K562 (cell line): ENCODE data around the gene MEIKIN. TPM values are rescaled to one million over a fixed set of nuclear protein-coding genes. Genes with fewer than 3 reads are reported as not detected.

Experiments used
- ATAC-seq: fragments of 200-7000 bp; cut with Tn5 transposase; 3 replicates; pipeline ENCODE4 v1.9.1; 2020; ENCODE audit warnings: moderate library complexity
- BruUV-seq: library from RNA; stranded (reverse); fragments of 400-500 nt; replicated peaks from 2 replicates; lab custom pipeline; 2021; lab: Mats Ljungman, UMichigan
- CTCF ChIA-PET: fragments of 300-600 bp; formaldehyde crosslinking; extraction: SDS; loops from one replicate; lab custom pipeline; 2021; ENCODE audit warnings: low intra/inter-chr PET ratio; lab: Yijun Ruan, JAX
- POLR2A ChIA-PET: fragments of 300-600, 350-650 bp; sonication (Branson Sonifier 250); formaldehyde crosslinking; extraction: SDS; loops from one replicate; lab custom pipeline; 2021; ENCODE audit warnings: antibody characterized with exemption, inconsistent platforms; lab: Yijun Ruan, JAX
- DNase-seq, 4 experiments: peaks; one replicate each; pipeline versions ENCODE4 v3.0.0 to v3.0.0-alpha.2; 2011 to 2018; ENCODE audit warnings: low spot score in 3 of 4, mixed read lengths in 3 of 4; ENCODE audit errors: extremely low read depth in 1 of 4
- FAIRE-seq: peaks from 2 replicates; lab custom pipeline; 2011; peaks lifted over from hg19 to GRCh38; lab: Jason Lieb, UNC
- H2AFZ ChIP-seq: 2 replicates; pipeline ENCODE4 v1.6.0; 2011; ENCODE audit warnings: low read depth, low read length, control low read depth, inconsistent platforms
- H3K27ac ChIP-seq: fragments of 200-600 bp; 3 replicates; pipeline ENCODE4 v1.8.0; 2011; ENCODE audit warnings: low read depth, mild to moderate bottlenecking, control low read depth, inconsistent platforms, low read length, moderate library complexity, mixed read lengths; ENCODE audit errors: extremely low read depth
- H3K27me3 ChIP-seq, 2 experiments: fragments of 300-600 bp in 1 of 2; 2 replicates in 1 of 2; 3 replicates in 1 of 2; pipeline versions ENCODE4 v1.6.0 to v1.8.0; 2011; ENCODE audit warnings: inconsistent platforms in 2 of 2, low read length in 2 of 2, mild to moderate bottlenecking in 1 of 2, mixed read lengths in 1 of 2, moderate library complexity in 1 of 2; ENCODE audit not compliant: control insufficient read depth in 2 of 2, insufficient read depth in 2 of 2
- H3K36me3 ChIP-seq: fragments of 300-600 bp; 3 replicates; pipeline ENCODE4 v1.8.0; 2011; ENCODE audit warnings: mild to moderate bottlenecking, low read length, inconsistent platforms; ENCODE audit not compliant: control insufficient read depth, insufficient read depth
- H3K4me1 ChIP-seq, 2 experiments: fragments of 200-600 bp in 1 of 2; replicated peaks in 1 of 2; 2 replicates in 1 of 2; 3 replicates in 1 of 2; pipeline versions ENCODE4 v1.5.1 to v1.8.0; 2011; ENCODE audit warnings: inconsistent platforms in 2 of 2, low read length in 2 of 2, mild to moderate bottlenecking in 1 of 2, mixed read lengths in 1 of 2, moderate library complexity in 1 of 2; ENCODE audit not compliant: control insufficient read depth in 2 of 2, insufficient read depth in 2 of 2
- H3K4me2 ChIP-seq: 2 replicates; pipeline ENCODE4 v1.6.1; 2011; ENCODE audit warnings: low read length, control low read depth, inconsistent platforms, mixed read lengths; ENCODE audit not compliant: insufficient read depth
- H3K4me3 ChIP-seq: fragments of 200-600 bp; sonication (generic), shearing (Covaris generic); 2 replicates; pipeline ENCODE4 v1.5.1; 2016; ENCODE audit warnings: control low read depth, inconsistent platforms
- H3K79me2 ChIP-seq: fragments of 200-600 bp; 3 replicates; pipeline ENCODE4 v1.8.0; 2011; ENCODE audit warnings: low read length, inconsistent platforms; ENCODE audit not compliant: control insufficient read depth, insufficient read depth
- H3K9ac ChIP-seq, 2 experiments: 2 replicates each; pipeline versions ENCODE4 v1.6.0 to v1.6.1; 2011; ENCODE audit warnings: low read depth in 2 of 2, low read length in 2 of 2, control low read depth in 1 of 2, inconsistent platforms in 1 of 2, mild to moderate bottlenecking in 1 of 2, mixed read lengths in 1 of 2; ENCODE audit not compliant: insufficient read depth in 1 of 2
- H3K9me1 ChIP-seq: one replicate; pipeline ENCODE4 v1.6.0; 2011; ENCODE audit warnings: inconsistent platforms, mild to moderate bottlenecking, low read length, moderate library complexity; ENCODE audit not compliant: control insufficient read depth, insufficient read depth
- H3K9me3 ChIP-seq: replicated peaks from 2 replicates; pipeline ENCODE4 v1.5.1; 2011; ENCODE audit warnings: low read depth, low read length, inconsistent platforms; ENCODE audit not compliant: control insufficient read depth, insufficient read depth
- H4K20me1 ChIP-seq: replicated peaks from 2 replicates; pipeline ENCODE4 v1.6.1; 2011; ENCODE audit warnings: low read length, inconsistent platforms, mixed read lengths; ENCODE audit not compliant: control insufficient read depth, insufficient read depth
- CEBPB ChIP-seq: fragments of 450-650 bp; IDR thresholded peaks from 2 replicates; pipeline ENCODE4 v1.6.1; 2016; ENCODE audit warnings: missing genetic modification characterization, missing compliant biosample characterization
- CEBPG ChIP-seq, 3 experiments: fragments of 200-800 bp in 1 of 3; sonication (Bioruptor generic) in 1 of 3; sonication (generic) in 1 of 3; formaldehyde crosslinking in 1 of 3; IDR thresholded peaks in 2 of 3; conservative IDR thresholded peaks in 1 of 3; 2 replicates each; pipeline versions ENCODE4 v1.6.1 to v1.8.0; 2016 to 2022; ENCODE audit warnings: missing compliant biosample characterization in 2 of 3, missing genetic modification characterization in 2 of 3, mild to moderate bottlenecking in 1 of 3, missing genetic modification reagents in 1 of 3
- ZNF695 ChIP-seq: fragments of 450-650 bp; formaldehyde crosslinking; IDR thresholded peaks from 2 replicates; pipeline ENCODE4 v1.4.0; 2020; ENCODE audit warnings: mild to moderate bottlenecking, moderate library complexity
- WGBS: fragments of 100-300 bp; shearing (Covaris generic); methylation state at CpG from one replicate; pipeline ENCODE4 v1.1.6; 2016; ENCODE audit warnings: low coverage, mixed read lengths; ENCODE audit not compliant: insufficient coverage; ENCODE audit errors: missing lambda C conversion rate; 5-methylcytosine and 5-hydroxymethylcytosine counted together
- in situ Hi-C: fragments of 300-500 bp; cut with MboI; formaldehyde crosslinking; loops from 4 replicates; pipeline ENCODE4 v1.15.0; 2018; ENCODE audit warnings: inconsistent platforms, mixed read lengths
- intact Hi-C: fragments of 100-400 bp; cut with micrococcal nuclease; formaldehyde crosslinking; loops from 2 replicates; pipeline ENCODE4 v1.14.2; 2022
- polyA plus RNA-seq, 8 experiments: library from polyadenylated mRNA; depleted of rRNA in 4 of 8; stranded (reverse) in 5 of 8; unstranded in 3 of 8; fragments of >200 nt; fragmentation: Nextera tagmentation in 2 of 8; fragmentation: Illumina TruSeq in 1 of 8; extraction: Ambion mirVana in 2 of 8; extraction: Trizol in 1 of 8; gene quantifications; 2 replicates each; pipeline versions ENCODE4 v1.2.1 to v1.2.3, GENCODE V29; 2011 to 2014; ENCODE audit warnings: inconsistent platforms in 1 of 8, missing spikeins in 1 of 8
- total RNA-seq, 7 experiments: library from RNA; depleted of rRNA in 6 of 7; stranded (reverse); fragments of >200 nt in 6 of 7; fragmentation: Illumina TruSeq in 2 of 7; extraction: Trizol in 2 of 7; gene quantifications; 2 replicates each; pipeline versions ENCODE4 v1.2.1 to v1.2.3, GENCODE V29; 2011 to 2021; ENCODE audit warnings: low replicate concordance in 1 of 7

Gene MEIKIN
- total and polyA plus RNA-seq, 9 of the 15 experiments (the other 6 are each of a cell fraction or from before 2014, with no cell fraction given): 0.18 TPM; not detected in 8

DNA sequence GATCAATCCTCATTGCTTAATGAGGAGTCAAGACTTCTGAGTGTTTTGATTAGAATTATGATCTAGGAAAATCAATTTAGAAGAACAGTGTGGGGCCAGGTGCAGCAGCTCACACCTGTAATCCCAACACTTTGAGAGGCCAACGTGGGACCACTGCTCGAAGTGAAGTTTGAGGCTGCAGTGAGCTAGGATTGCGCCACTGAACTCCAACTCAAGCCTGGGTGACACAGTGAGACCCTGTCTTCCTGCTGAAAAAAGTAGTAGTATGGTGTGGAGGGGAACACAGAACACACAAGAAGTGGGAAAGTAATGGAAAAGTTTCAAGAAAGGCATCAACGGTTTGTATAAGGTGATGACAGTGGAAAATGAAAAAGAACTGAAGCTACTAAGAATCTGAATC, 157.7 kb downstream of the MEIKIN start:
- Histone ChIP-seq H3K4me2 (no peak overlapping the region), H3K27me3 (no peaks in the 10 kb centered on the region), H4K20me1 (peaks cover 42% of the 10 kb centered on the region), H3K79me2 (peaks cover 97% of the 10 kb centered on the region), H3K36me3 (peaks cover 20% of the 10 kb centered on the region; the same call in 2 of the 3 replicates), H3K9me1 (peaks cover 4% of the 10 kb centered on the region), H3K9me3 (no peaks in the 10 kb centered on the region), H3K27ac (no peak overlapping the region; the same call in 2 of the 3 replicates), H2AFZ (no peak overlapping the region), H3K4me3 (no peak overlapping the region), H3K9ac (no peak overlapping the region), H3K4me1 (peaks cover 8 to 25% of the 10 kb centered on the region in 2 experiments; a peak in 4 of 5 replicates)
- intact Hi-C loops: no loop called here
- DNase-seq: no peak
- ATAC-seq: peak; percentile 23
- TF ChIP-seq CEBPB (tag): peak; percentile 34; the same call in 1 of the 2 replicates
- TF ChIP-seq ZNF695 (CRISPR knock-in tag): no peak
- no peak for TF ChIP-seq CEBPG (CRISPR knock-in tag; IDR thresholded peaks at IDR 0.05)
- TF ChIP-seq CEBPG (tag; conservative IDR thresholded peaks at IDR 0.05 in 1 of 2, IDR thresholded peaks at IDR 0.05 in 1 of 2): peak in 1 of 2 experiments; percentile 16; a peak in 1 of 4 replicates
- BruUV-seq: no TSS peak
- 59% methylated on average over 4 of the region's 4 CpGs for WGBS
- ChIA-PET CTCF (no interaction called here), POLR2A (interaction anchor here (0.5 to 1.9 kb wide), 5 partner anchors 9 to 152 kb away, joined by 3 to 9 read pairs (median 5); partner anchors contain the start of gene FNIP1)
- FAIRE-seq: peak; percentile 55
- in situ Hi-C loops: no loop called here
